22Rv1 (cell line): Measurements from ENCODE around the gene MN1.

Experiments used
- CTCF ChIP-seq: fragments of 450-650 bp; IDR thresholded peaks from 2 replicates; pipeline ENCODE4 v1.5.1; 2017; ENCODE audit warnings: mild to moderate bottlenecking
- ZFX ChIP-seq: fragments of 450-650 bp; IDR thresholded peaks from 2 replicates; pipeline ENCODE4 v1.6.1; 2017; ENCODE audit warnings: antibody characterized with exemption, borderline replicate concordance

GRCh38 chr22:27706489-27706888, 95.1 kb downstream of the MN1 start:
- TF ChIP-seq CTCF (no peak), ZFX (no peak)
